ENCODE results near the gene SHISA8.

SHISA8 gene

DNA sequence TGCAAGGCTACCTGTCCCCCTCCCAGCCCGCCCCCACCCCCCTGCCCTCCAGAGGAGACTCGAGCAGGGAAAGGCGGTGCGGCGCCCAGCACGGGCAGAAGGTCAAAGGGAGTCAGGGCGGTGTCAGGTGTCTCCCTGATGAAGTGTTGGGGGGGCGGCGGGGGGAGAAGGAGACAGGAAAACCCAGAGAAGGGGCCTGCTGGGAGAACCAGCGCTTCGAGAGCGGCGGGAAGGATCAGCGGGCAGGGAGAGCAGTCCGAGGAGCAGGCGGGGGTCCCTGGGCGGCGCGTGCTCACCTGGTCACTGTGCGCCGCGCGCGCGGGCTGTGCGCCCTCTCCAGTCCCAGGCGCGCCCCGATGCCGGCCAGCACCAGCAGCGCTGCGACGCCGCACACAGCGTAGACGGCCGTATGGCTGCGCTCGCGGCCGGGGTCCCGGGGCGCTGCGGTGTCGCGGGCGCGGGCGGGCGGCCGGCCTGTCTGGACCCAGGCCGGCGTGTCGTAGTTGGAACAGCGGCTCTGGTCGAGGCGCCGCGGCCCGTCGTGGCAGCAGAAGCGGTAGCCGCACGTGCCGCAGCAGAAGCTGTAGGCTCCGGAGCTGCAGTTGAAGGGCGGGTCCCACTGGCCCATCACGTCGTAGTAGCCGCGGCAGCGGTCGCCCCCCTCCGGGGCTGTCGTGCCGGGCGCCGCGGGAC lies 886 bp downstream of the SHISA8 start:
- DNase-seq, result no peak

DNA sequence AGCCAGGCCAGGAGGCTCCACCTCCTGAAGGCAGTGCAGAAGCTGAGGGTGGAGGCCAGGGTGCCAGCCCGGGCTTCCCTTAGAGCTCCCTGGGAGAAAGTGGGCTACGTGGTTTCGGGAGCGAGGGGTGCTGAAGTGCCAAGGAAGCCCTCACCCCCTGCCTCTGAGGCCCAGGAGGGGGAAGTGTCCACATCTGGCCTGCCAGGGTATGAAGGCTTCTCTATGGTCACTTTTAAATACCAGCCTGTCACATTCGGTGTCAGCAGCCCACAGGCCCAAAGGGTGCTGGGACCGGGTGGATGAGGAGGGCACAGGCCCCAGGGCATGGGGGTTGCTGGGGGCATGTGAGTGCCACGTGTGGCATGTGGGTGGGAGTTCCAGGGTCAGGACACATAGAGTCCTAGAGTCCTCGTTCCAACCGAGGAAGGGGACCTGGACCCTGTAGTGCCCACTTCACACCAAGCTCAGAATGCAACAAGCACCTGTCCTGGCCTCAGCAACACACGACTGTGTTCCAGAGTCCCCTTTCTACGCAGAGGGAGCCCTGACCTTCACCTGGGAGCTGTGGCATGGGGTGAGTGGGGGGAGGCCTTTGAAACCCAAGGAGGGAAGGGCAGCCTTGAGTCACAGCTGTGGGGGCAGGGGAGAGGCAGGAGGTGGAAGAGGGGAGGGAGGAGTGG lies 1.7 kb downstream of the SHISA8 start:
- no peak for DNase-seq

DNA sequence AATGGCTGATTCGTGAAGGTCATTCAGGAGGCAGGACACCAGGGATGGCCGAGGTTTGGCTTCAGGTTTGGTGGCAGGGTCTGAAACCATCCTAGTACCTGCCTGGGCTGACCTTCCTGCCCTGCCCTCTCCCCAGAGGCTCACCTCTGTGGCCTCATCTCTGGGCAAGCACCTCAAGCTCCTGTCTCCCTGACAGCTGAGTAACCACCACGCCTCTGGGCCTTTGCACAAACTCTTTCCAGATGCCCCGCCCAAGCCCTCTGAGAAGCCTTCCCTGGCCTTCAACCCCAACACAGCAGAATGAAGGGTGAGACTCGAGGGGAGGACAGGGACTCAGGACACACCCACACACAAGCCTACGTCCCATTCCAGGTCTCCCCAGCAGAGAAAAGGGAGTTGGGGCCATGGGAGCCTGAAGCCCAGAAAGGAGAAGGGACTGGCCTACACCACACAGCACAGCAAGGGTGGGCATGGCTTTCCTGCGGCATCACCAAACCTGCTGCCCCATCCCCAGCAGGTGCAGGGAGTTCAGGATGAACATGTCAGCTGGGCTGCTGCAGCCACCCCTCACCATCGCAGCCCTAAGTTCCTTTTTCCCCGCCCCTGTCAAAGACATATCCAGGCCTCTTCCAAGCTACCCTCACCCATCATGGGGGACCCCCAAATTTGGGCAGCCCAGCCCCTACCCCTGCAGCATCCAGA lies 2.4 kb downstream of the SHISA8 start:
- no peak for DNase-seq

- DNase-seq, result no peak
Observed at GRCh38 chr22:41911001-41911611, 3.8 kb downstream of the SHISA8 start.

- no peak for DNase-seq
Observed at GRCh38 chr22:41910050-41911000, 4.5 kb downstream of the SHISA8 start.

DNA sequence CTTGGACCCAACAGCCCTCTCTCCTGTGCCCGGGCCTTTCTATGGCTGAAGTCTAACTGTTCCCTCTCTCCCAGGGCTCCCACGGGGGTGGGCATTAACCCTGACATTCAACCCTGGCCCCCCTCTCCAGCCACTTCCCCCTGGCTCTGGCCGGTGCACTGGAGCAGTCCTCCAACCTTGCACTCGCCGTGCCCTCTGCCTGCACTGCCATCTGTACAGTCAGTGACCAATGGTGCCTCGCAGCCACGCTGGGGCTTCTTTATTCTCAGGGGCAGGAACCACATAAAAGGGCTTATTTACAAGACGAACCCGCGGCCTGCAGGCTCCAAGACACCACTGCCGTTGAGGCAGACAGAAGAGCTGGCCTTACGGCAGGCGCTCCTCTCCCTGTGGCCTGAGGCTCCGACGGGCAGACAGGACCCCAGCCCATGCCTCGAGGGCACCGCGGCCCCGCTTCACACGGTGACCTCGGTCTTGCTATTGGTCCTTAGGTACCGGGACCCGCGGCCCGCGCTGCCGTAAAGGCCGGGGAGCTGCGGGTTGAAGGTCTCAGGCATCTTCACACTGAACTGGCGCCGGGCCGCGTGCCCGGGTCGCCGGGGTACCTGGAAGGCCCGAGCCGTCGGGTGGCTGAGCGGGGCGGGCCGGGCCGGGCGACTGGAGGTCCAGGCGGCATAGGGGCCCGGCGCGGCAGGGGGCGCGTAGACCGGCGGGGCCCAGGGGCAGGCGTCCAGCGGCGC lies 5.4 kb downstream of the SHISA8 start:
- DNase-seq, result no peak

DNA sequence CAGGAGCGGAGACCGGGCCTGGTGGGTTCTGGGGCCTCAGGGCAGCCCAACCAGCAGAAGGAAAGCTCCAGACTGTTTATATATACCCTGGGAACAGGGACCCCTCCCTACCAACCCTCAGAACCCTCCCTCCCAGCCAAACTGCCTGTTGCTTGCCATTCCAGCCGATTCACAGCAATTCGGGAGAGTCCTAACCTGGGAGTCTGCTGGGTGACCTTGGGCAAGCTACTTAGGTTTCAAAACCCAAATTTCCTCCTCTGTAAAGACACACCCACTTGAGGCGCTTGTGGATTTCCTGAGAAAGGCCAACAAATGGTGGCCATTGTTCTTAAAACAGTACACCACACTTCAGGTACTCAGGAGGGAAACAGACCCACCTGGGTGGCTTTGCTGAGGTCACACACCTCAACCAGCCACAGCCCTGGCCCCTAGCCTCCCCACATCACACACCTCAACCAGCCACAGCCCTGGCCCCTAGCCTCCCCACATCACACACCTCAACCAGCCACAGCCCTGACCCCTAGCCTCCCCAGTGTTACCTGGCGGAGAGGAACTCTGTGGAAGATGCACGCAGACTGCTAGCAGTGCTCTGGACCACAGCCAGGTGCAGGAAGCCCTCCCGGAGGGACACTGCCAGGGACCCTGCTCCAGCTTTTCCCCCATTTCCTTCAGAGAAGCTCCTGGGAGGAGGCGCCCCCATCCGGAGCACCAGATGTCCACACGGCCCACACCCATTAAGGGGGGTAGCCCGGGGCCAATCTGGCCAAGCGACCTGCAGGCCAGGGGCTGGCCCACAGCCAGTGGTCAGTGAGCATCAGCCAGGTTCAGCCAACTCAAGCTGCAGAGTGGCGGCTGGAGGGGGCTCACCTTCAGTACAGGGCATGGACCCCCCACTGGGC lies 6.2 kb downstream of the SHISA8 start:
- no peak for DNase-seq

DNA sequence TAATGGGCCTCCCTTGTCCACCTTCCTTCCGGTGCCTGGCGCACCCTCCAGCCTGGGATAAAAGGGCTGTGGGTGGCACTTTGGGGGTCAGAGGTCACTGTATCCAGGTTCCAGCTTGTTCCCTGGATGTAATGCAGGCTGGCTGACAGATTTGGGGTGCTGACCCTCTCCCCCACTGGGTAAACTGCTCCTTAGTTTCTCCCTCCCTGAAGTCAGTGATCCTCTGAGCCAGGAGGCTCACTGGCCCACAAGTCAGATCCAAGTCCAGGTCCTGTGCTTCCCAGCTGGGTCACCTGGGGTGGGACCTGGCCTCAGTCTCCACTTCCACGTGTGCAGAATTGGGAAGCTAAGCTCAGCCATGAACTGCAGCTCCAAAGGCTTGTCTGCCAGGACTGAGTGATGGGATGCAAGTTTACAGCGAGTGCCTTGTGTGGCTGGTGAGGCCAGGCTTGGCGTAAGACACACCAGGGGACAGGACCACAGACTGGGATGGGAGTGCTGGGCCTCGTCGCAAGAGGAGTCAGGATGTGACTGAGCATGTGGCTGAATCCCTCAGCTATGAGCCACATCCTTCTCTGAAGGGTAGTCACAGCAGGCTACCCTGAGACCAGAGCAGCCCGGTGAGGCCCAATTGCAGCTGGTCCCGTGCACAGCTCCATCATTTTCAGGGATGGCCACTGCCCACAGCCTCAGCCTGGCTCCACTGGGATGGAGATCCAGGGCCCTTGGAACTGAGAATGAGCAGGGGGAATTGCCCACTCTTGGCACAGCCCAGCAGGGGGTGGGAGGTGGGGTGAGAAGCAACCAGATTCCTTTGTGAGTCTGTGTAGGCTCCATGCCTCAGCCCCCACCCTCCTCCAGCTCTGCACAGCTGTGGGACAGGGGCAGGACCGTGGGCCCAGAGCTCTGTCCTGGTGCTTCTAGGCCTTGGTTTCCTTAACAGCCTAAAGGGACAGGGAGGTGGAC lies 7.2 kb downstream of the SHISA8 start:
- DNase-seq, result no peak

DNA sequence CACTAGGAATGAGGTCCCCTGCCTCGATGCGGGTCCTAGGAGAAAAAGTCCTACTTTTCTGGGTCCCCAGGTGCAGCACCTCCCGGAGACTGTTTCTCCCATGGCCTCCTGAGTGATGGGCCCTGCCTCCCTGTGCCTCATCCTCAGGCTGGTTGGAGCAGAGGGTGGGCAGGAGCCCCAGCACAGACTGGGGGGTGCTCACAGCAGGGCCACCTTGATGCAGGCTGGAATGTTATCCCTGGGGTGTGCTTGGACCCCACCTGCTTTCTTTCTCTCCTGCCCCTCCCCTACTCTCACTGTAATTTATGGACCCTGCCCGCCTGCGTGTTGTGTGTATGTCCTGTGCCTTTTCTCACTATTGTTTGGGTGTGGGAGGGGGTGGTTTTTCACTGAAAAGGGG lies 8.1 kb downstream of the SHISA8 start:
- no peak for DNase-seq

DNA sequence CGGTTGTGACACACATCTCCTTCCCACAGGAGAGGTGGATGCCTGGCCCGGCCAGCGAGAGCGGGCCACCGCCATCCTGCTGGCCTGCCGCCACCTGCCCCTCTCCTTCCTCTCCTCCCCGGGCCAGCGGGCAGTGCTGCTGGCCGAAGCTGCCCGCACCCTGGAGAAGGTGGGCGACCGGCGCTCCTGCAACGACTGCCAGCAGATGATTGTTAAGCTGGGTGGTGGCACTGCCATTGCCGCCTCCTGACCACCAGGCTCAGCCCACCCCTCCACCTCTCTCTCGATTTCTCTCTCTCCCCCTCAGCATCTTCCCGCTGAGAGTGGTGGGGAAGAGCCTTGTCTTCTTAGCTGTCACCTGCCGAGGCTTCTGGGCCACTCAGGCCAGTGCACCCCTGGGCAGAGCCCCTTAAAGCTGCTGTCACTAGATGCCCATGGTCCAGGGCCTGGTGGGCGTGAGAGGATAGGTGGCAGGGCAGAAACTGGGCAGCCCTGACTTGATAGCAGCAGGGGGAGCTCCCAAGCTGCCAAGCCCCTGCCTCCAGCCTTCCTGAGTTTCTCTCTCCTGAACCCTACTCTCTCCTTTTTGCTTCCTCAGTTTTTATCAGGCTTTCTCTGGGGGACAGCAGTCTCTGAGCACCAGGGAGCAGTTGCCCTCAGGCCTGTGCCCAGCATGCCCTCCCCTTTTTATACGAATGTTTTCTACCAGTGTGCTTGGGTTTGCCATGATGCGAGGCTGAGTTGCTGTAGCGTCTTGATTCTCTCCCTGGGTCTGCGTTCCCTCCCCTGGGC lies 9.3 kb downstream of the SHISA8 start:
- DNase-seq, result no peak

DNA sequence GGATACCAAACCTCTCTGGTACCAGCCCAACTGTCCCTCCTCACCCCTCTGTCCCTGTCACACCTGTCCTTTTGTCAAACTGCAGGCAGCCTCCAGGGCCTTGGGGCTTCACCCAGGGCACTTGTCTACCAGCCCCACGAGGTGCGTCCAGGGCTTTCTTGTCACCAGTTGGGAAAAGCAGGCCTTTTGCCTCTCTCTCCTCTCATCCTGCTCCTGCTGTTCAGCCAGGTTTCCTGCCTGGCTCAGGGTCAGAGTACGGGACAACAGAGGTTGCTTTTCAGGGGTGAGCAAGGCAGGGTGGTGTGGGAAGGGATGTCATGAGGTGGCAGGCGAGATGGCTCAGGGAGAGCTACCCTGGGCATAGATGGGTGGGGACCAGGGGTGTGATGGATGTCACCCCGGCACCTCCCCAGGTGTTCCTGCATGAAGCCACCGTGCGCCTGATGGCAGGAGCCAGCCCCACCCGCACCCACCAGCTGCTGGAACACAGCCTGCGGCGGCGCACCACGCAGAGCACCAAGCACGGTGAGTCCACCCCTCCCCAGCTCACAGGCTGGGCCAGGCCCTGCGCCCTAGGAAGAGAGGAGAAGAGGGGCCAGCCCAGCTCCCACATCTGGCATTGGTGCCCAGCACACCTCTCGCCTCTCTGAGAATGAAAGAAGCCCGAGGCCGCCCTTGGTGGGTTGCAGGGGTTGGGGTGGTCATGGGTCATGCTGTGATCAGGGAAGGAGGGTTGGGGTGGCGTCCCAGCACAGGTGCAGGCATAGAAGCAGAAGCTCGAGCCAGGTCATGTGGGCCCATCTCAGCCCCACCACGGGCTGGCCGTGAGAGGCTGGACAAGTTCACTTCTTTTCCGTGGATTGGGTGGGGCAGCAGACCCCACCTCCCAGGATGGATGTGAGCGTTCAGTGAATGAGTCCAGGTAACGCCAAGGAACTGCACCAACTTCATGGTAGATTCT lies 10.1 kb downstream of the SHISA8 start:
- no peak for DNase-seq

DNA sequence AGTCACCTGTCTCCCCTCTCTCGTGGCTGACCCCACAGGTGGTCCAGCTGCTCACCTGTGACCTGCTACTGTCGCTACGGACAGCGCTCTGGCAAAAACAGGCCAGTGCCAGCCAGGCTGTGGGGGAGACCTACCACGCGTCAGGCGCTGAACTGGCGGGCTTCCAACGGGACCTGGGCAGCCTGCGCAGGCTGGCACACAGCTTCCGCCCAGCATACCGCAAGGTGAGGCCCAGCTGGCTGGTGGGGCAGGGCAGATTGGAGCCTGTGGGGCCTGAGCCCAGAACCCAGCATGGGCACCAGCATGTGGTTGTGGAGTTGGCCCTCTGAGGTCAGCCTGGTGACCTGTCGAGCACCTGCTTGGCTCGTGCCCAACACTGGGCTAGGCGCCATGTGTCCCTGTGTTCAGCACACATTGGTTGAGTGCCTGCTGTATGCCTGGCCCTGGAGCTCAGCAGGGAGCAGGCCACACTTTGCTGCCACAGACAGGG lies 11.9 kb downstream of the SHISA8 start:
- DNase-seq, result no peak

DNA sequence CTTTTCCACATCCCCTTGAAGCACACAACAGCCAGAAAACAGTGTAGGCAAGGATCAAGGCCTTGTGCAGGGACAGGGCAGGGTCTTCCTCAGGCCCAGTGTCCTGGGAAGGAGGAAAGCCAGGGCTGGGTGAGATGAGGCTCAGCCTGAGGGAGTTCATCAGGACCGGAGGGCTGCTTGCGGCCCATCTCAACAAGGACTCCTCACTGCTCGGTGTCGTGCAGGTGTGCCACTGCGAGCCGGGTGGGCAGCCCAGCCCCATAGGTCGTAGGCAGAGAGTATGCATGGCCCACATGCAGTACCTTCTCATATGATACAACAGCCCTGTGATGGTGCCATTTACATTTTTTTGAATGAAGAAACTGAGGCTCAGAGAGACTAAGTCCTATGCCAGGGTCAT lies 12.9 kb downstream of the SHISA8 start:
- DNase-seq, result no peak

DNA sequence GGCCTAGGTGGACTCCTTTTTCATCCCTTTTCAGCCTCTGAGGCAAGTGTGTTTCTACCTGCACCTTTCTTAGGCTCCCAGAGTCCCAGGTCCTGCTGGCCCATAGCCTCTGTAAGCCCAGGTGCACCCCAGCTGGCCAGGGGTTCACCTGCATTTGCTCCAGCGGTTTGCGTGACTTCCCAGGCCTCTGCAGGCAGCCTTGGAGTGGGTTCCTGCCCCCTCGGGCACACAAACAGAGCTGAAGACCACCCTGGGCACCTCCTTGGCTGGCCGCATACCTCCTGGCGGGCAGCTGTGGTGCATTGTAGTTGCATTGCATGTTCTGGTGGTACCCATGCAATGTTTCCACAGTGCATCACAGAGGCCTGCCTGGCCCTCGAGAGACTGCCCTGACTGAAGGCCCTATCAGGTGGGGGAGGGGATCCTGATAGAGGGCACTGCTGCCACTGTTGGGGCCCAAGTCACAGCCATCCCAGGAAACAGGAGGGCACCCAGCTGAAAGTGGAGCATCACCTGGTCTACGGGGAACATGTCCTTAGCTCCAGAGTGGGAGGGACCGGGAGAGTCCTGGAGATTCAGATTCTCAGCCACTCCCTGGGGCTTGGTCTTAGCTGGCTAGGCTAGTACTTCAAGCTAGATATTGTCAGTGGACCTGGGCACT lies 14.1 kb downstream of the SHISA8 start:
- no peak for DNase-seq

DNA sequence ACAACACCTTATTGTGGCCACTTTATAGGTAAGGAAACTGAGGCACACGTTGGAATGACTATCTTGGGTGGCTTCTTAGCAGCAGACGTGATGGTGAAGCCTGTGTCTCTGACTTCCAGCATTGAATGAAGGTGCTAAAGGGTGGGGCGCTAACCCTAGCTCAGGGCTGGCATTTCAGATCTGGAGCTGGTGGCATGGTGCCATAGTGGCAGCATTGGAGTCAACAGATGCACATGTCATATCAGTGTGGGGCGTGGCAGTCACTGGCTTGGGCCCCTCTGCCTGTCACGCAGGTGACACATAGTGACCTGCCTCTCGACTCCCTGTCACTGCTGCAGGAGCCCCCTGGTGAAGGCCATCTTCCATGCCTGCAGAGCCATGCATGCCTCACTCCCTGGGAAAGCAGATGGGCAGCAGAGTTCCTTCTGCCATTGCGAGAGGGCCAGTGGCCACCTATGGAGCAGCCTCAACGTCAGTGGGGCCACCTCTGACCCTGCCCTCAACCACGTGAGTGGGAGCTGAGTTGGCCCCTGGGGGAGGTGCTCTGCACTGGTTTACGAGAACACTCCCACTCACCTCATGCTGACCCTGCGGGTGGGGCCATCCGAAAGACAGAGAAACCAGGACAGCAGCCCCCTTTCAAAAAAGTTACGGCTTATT lies 14.8 kb downstream of the SHISA8 start:
- no peak for DNase-seq

GRCh38 chr22:41899110-41899509 lies 15.8 kb downstream of the SHISA8 start:
- DNase-seq, result no peak

Measured in KG1 (cell line).